Left colon (tissue), 2 donors: ENCODE results near the gene CHD5. TPM values are rescaled to one million over a fixed set of nuclear protein-coding genes. Genes with fewer than 3 reads are reported as not detected.

ENCODE experiments used
- ATAC-seq: fragments of 200-7000 bp; cut with Tn5 transposase; one replicate; pipeline ENCODE4 v1.9.1; 2020; ENCODE audit warnings: mild to moderate bottlenecking, moderate library complexity
- DNase-seq, 2 donors: peaks; one replicate each; pipeline ENCODE4 v3.0.0-alpha.2; 2020
- intact Hi-C, 2 donors: fragments of 100-400 bp; cut with DNase I in 1 of 2; cut with micrococcal nuclease in 1 of 2; formaldehyde crosslinking; loops; one replicate each; pipeline versions ENCODE4 v1.11.2 to v1.14.0; 2022; cut with DNase I, micrococcal nuclease
- total RNA-seq, 2 donors: library from RNA; stranded (reverse); fragmentation: NEBNext Ultra II Directional; extraction: Animal tissue kit (Norgen Biotek cat#: 25700); gene quantifications; one replicate each; pipeline ENCODE4 v1.2.1, GENCODE V29; 2021
- donor health status: DM: no; HTN: no; CAD: no.
- donor health status: DM: yes; HTN: yes; CAD: no.

CHD5 gene
- total RNA-seq, 2 donors from 2014 or later: 0.18 to 0.20 TPM

- no peak for DNase-seq
- intact Hi-C loops: no loop called here
- no peak for ATAC-seq
These were observed 54.8 kb downstream of the CHD5 start for GRCh38 chr1:6125366-6125765.

- ATAC-seq (no peak), DNase-seq (no peak)
- intact Hi-C loops: no loop called here
These were observed 55.3 kb downstream of the CHD5 start for GRCh38 chr1:6124746-6125365.

GRCh38 chr1:6124341-6124740 lies 55.8 kb downstream of the CHD5 start:
- DNase-seq (no peak), ATAC-seq (no peak)
- intact Hi-C loops: no loop called here

- DNase-seq (no peak), ATAC-seq (no peak)
- intact Hi-C loops: no loop called here
These were observed 56.3 kb downstream of the CHD5 start for GRCh38 chr1:6123816-6124215.

GRCh38 chr1:6123083-6123482 lies 57.0 kb downstream of the CHD5 start:
- DNase-seq (no peak), ATAC-seq (no peak)
- intact Hi-C loops: no loop called here

- no peak for ATAC-seq
- no peak for DNase-seq
- intact Hi-C loops: no loop called here
These were observed 58.3 kb downstream of the CHD5 start for GRCh38 chr1:6121651-6122370.

- DNase-seq (no peak), ATAC-seq (no peak)
- intact Hi-C loops: no loop called here
These were observed 59.1 kb downstream of the CHD5 start for GRCh38 chr1:6121021-6121421.

- ATAC-seq: no peak
- no peak for DNase-seq
- intact Hi-C loops: no loop called here
These were observed 61.7 kb downstream of the CHD5 start for GRCh38 chr1:6118415-6118814.

- intact Hi-C loops: no loop called here
- ATAC-seq: no peak
- no peak for DNase-seq
These were observed 62.5 kb downstream of the CHD5 start for GRCh38 chr1:6117624-6118023.

GRCh38 chr1:6117064-6117463 lies 63.1 kb downstream of the CHD5 start:
- intact Hi-C loops: no loop called here
- ATAC-seq: no peak
- no peak for DNase-seq

GRCh38 chr1:6116137-6116536 lies 64.0 kb downstream of the CHD5 start:
- ATAC-seq (no peak), DNase-seq (no peak)
- intact Hi-C loops: no loop called here

GRCh38 chr1:6113745-6114144 lies 66.4 kb downstream of the CHD5 start:
- ATAC-seq (no peak), DNase-seq (no peak)
- intact Hi-C loops: no loop called here

- no peak for ATAC-seq
- no peak for DNase-seq
- intact Hi-C loops: no loop called here
These were observed 67.0 kb downstream of the CHD5 start for GRCh38 chr1:6113116-6113515.

- no peak for DNase-seq
- ATAC-seq: no peak
- intact Hi-C loops: no loop called here
These were observed 67.5 kb downstream of the CHD5 start for GRCh38 chr1:6112690-6113005.

GRCh38 chr1:6111991-6112689 lies 68.0 kb downstream of the CHD5 start:
- DNase-seq: no peak
- intact Hi-C loops: no loop called here
- no peak for ATAC-seq

- intact Hi-C loops: no loop called here
- ATAC-seq (no peak), DNase-seq (no peak)
These were observed 68.5 kb downstream of the CHD5 start for GRCh38 chr1:6111571-6111970.

- DNase-seq (no peak), ATAC-seq (no peak)
- intact Hi-C loops: no loop called here
These were observed 69.8 kb downstream of the CHD5 start for GRCh38 chr1:6110326-6110725.

- intact Hi-C loops: no loop called here
- ATAC-seq (no peak), DNase-seq (no peak)
These were observed 70.4 kb downstream of the CHD5 start for GRCh38 chr1:6109688-6110087.

- ATAC-seq (peak; percentile 90), DNase-seq (peak in 1 of 2 donors; percentile 45)
- intact Hi-C loops: no loop called here
These were observed 71.0 kb downstream of the CHD5 start for GRCh38 chr1:6108937-6109614.

- intact Hi-C loops: no loop called here
- no peak for ATAC-seq
- DNase-seq: no peak
These were observed 71.6 kb downstream of the CHD5 start for GRCh38 chr1:6108476-6108875.
